GM19099 (cell line): ENCODE measurements around the gene EREG.

Source experiments
- POLR2A ChIP-seq: IDR thresholded peaks from 3 replicates; pipeline ENCODE4 v1.6.1; 2011; ENCODE audit warnings: low read depth; ENCODE audit not compliant: insufficient read length; ENCODE audit errors: extremely low read depth

EREG gene

DNA sequence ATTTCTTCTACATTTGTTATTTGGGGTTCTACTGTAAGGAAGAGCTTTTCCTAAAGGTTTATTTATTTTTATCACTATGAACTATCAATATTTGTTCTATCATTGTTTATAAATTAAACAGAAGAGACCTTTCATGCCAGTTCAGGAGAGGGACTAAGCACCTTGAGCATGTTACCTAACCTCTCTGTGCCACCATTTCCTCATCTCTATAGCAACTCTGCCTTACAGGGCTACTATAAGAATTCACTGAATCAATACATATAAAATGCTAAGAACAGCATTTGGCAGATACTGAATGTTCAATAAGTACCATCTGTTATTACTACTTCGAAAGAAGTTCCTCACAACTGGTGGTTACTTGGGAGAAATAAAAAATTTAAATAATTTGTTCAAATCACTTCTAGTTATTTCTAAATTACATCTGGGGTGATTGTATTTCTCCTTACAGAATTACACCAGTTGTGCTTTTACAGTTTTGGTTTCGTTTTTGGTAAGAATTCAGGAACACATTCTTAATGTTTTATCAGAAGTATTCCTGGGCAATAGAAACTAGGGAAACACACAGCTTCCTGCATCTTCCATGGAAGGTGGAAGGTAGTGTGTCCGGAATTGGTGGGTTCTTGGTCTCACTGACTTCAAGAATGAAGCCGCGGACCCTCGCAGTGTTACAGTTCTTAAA lies 32.9 kb downstream of the EREG start:
- TF ChIP-seq POLR2A = no peak

DNA sequence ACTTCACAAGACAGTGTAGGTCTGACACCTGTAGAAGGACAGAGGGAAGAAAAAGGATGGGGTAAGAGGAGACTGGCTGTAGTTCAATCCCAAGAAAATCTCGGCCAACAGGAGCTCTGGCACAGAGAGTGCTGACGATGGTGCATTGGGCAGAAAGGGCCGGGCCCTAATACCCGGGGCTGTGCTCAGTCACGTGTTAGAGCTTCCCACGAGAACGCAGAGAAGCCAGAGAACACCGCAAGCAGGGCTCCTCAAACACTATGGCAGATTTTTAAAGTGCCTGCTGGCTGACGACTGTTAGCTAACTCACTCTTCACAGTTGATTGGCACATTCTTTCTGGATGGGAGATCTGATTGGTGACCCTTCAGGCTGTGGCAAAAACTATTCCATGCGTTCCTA lies 35.5 kb downstream of the EREG start:
- TF ChIP-seq POLR2A = no peak

DNA sequence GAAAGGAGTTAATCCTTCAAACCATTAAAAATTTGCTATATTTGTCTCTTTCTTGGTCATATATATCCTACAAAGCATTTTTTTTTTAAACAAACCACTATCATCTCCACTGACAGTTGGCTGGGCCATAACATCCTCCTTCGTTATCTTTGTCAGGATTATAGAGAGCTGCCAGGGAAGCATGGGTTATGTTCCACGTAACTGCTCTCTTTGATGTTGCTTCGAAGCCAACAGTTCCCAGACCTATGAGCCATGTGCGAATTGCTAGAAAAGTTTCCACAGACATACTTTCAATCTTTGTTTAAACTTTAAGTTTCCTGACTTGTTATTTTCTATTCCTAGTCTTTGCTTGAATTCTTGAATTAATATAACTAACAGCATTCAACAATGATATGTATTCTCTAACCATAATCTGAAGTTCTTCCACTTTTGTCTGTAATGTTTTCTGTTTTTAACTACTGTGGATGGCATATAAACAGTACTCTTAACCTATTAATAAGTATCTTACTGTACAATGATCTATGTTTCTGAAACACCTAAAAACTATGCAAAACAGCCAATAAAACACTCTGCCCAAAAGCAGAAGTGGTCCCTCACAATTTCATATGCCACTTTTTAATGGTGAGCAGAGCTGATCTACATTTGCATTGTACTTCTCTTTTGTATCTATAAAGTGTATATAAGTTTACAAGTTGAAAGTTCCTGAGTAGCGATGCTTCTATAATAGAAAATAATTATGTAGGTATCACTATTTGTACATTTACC lies 37.9 kb downstream of the EREG start:
- no peak for TF ChIP-seq POLR2A

DNA sequence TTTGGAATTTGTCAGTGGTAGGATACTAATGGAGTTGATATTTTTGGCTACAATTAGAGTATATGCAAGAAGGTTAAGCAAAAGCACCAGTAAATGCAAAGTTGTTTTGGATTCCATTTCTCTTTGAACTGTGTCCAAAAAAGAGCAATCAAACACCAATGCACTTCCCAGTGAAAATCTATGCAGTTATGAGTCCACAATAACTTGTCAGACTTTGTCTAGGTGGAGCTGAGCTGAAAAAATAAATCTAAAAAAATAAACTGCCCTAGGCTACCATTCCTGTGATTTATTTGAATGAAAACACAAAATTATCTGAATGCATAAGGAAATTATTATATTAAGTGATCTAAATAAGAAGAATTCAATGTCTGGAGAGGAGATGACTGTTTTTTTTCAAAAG lies 42.9 kb downstream of the EREG start:
- no peak for TF ChIP-seq POLR2A

DNA sequence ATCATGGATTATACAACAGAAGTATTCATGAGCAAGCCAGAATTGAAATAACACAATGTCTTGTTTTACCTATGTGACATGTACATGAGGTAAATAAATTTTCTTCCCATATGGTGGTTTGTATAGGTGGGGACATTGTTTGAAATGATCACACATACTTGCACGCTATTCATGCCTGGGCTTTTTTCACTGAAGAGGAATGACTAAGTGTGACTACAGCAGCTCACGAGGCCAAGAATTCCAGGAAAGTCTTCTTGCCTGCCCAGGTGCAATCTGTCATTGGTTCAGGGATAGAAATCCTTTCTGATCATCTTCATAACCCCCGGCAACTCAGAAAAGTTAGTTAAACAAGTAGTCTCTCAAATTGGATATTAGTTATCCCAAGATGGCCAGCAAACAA lies 43.7 kb downstream of the EREG start:
- no peak for TF ChIP-seq POLR2A

DNA sequence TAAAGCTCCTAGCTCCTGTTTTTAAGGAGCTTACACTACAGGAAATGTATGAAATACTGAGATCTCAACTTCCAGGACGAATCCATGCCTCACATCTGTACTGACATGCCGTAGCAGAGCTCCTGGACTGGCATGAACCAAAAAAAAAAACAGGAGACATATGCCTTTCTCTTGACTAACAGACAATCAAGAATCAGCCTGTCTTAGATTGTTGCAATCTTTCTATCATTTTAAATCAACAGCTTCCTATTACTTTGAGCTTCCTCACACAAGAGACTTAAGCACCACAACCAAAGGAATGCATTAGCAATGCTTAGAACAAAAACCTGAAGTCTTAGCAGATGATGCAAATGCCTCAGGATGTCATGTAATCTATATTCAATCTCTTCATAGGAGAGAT lies 45.3 kb downstream of the EREG start:
- TF ChIP-seq POLR2A = no peak

DNA sequence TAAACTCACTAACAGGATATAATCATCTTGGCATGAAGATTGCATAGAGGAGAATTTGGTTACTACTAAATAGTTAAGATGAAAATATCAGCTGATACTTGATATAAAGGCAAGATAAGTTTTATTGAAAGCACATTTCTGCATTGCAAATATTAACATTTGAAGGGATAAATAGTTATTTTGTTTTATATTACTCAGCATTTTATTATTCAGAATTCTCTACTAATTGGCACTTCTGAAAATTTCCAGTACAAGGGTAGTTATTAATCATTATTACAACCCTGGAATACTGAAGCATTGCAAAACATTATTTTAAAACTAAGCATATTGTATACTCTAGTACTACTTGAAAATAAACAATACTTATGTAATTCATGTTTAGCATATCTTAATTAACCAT lies 47.3 kb downstream of the EREG start:
- TF ChIP-seq POLR2A = no peak

DNA sequence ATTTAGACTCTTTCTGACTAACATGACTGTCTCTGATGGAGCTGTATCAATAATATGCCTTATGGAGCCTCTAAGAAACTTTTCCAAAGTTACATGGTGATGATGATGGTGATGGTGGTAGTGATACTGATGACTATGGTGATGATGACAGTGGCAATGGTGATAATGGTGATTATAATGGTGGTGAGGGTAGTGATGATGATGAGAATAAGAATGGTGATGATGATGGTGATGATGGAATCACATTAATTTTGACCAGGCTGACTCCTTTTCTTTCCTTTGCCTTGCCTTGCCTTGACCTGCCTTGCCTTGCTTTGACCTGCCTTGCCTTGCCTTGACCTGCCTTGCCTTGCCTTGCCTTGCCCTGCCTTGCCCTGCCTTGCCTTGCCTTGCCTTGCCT lies 48.3 kb downstream of the EREG start:
- TF ChIP-seq POLR2A = no peak

DNA sequence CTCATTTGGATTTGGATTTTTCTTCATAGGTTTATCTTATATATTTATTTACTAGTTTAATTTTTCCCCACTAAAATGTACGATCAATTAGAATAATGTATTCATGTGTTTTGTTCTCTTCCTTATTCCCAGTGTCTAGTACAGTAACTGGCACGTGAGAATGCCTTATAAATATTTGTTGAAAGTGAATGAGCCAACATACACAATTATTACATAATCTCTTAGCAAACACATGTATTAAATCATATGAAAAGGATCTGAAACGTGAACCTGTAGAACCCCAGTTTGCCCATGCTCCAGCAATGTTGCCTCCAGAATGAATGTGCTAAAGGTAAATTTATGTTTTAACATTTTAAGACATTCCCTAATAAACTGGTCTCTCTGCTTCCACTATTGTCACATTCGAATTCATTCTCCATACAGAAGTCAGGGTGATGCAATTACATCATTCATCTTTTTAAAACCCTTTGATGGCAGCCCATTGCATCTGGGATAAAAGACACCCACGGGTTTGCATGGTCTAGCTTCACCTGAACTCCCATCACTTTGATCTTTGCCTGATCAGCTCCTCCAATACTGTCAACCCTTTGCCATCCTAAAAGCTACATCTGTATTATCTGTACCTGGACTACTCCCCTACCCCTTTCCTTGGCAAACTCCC lies 49.3 kb downstream of the EREG start:
- TF ChIP-seq POLR2A = no peak

DNA sequence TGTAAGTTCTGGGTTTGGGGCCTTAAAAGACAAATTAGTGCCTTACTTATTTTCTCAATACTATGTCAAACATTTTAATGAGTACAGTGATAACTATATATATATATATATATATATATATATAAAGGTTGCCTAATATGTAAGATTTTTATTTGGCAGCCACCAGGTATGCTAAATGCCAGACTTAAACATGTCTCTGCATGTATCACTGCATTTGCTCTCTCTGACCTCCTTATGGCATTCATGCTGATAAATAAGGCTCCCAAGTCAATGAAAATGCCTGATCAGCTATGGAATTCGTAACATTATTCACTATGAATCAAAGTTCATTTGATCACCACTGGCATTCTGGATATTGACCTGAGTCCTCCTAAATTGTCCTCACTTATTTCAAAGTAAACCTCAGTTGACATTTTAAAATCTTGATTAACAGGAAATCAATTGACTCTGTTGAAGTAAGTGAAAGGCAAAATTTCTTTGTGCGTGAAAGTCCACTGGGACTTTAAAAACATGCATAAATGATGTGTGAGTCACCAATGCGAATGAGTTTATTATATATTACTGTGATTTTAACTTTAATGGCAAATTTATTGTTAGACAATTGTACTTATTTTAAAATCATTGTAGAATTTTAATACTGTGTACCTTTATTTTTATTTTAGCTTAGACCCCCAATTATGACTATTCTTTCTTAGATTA lies 50.8 kb downstream of the EREG start:
- TF ChIP-seq POLR2A = no peak

DNA sequence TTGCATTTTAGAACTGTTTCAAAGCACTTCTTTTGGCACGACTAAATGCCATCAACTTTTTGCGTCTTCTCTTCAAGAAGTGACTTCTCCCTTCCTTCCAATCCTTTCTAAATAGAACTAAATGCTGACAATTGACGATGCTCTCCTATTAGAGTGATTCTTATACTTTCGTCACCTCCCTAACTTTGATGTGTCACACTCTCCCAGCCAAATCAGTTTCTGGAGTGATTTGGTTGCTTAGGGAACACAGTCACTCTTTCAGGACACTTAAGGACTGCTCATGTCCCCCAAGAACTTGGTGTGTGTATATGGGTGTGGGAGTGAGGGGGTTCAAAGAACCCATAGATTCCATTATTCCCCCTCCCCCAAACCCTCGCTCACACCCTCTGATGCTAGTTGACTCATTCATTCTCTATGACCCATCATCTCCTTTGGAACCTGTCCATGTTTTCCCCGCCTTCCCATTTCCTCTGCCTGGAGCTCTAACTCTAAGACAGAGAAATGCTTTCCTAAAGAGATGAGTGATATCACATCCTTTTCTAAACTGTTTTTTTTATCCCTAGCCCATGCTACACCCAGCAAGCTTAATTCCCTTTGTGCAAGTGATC lies 53.2 kb downstream of the EREG start:
- no peak for TF ChIP-seq POLR2A

DNA sequence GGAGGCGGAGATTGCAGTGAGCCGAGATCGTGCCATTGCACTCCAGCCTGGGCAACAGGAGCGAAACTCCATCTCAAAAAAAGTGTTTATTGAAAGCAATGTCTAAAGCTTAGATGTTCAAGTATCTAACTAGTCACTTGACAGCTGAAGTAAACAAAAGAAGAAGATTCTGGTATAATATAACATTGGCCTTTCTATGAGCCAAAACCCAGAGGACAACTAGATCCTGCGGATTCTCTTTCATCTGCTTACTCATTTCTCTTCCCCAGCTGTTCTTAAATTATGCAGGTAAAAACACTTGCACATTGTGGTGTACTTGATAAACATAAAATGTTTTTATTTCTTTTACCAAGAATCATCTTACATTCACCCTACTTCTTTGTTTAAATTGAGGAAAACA lies 55.9 kb downstream of the EREG start:
- no peak for TF ChIP-seq POLR2A

DNA sequence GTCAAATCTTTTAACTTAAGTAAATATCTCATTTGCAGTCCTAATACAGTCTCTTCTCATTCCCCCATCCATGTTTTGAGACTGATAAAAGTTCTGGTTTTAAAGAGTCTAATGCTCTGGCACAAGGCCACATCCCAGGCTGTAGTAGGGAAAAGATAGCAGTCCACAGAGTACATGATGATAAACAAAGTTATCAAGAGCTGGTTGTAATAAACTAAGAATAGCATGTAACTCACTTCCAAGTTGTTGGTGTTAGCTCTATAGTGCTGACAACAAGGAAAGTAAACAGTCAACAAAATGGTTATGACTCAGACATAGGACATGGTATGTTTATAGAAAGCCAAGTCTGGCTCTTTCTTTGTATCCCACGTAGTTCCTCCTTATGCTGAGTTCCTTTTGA lies 58.2 kb downstream of the EREG start:
- TF ChIP-seq POLR2A = no peak

DNA sequence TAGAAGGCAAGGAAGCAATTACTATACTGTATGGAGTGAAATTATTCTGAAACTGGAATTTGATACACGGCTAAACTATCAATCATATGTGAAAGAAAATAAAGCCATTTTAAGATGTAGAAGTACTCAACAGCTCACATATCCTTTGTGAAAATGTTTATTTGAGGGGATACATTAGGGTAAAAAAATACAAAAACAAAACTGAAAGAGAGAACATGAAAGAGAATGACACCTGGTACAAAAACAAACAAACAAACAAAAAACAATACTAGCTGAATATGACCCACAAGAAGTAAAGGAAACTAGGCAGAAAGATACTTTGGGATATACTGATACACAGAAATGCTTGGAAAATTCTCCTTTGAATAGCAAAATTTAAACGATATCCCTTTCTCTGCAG lies 59.2 kb downstream of the EREG start:
- no peak for TF ChIP-seq POLR2A

DNA sequence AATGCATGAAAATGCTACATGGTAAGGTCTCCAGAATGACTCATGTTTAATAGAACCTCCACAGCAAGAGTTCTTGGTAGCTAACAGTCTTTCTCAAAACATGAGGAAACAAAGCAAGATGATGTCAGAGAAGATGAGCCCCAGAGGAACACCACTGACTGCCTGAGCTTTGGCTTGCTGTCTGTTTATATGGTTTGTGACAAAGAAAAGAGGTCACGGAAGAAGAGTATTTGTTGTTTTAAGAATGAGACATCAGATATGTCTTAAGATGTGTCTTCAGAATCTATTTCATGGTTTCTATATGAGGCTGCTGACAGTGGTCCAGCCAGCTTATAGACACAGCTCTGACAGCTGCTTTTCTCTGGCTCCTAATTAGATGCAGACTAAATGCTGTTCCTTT lies 61.2 kb downstream of the EREG start:
- TF ChIP-seq POLR2A = no peak

DNA sequence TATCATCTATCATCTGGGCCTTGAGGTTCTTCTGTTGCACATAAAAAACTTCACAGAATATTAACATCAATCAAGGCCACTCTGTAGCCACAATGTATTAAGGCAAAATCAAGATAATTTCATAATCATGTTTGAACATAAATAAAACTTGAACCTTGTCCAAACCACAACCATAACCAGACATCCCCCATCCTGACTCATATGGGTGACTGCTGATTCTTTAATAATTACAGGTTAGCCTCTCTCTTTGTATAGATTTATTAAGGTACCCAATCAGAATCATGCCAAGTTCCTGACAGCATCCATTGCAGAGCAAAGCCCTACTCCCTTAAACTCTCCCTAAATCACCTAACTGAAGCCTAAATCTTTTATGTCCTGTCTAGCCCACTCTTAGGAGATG lies 63.3 kb downstream of the EREG start:
- TF ChIP-seq POLR2A = no peak
